GM12875 (cell line): Measurements from ENCODE around the gene ZC3H7A.

Source experiments
- H3K4me3 ChIP-seq: one replicate; pipeline ENCODE4 v1.5.1; 2011; ENCODE audit warnings: low read depth, low read length, control low read depth
- TF ChIP-seq, protein P1 (sequence below): IDR thresholded peaks from 2 replicates; pipeline ENCODE4 v1.5.1; 2011; ENCODE audit warnings: low read depth, mild to moderate bottlenecking, control low read depth, inconsistent platforms, low read length, moderate library complexity, borderline replicate concordance; ENCODE audit not compliant: insufficient read depth

The ZC3H7A gene, protein sequence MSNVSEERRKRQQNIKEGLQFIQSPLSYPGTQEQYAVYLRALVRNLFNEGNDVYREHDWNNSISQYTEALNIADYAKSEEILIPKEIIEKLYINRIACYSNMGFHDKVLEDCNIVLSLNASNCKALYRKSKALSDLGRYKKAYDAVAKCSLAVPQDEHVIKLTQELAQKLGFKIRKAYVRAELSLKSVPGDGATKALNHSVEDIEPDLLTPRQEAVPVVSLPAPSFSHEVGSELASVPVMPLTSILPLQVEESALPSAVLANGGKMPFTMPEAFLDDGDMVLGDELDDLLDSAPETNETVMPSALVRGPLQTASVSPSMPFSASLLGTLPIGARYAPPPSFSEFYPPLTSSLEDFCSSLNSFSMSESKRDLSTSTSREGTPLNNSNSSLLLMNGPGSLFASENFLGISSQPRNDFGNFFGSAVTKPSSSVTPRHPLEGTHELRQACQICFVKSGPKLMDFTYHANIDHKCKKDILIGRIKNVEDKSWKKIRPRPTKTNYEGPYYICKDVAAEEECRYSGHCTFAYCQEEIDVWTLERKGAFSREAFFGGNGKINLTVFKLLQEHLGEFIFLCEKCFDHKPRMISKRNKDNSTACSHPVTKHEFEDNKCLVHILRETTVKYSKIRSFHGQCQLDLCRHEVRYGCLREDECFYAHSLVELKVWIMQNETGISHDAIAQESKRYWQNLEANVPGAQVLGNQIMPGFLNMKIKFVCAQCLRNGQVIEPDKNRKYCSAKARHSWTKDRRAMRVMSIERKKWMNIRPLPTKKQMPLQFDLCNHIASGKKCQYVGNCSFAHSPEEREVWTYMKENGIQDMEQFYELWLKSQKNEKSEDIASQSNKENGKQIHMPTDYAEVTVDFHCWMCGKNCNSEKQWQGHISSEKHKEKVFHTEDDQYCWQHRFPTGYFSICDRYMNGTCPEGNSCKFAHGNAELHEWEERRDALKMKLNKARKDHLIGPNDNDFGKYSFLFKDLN

DNA sequence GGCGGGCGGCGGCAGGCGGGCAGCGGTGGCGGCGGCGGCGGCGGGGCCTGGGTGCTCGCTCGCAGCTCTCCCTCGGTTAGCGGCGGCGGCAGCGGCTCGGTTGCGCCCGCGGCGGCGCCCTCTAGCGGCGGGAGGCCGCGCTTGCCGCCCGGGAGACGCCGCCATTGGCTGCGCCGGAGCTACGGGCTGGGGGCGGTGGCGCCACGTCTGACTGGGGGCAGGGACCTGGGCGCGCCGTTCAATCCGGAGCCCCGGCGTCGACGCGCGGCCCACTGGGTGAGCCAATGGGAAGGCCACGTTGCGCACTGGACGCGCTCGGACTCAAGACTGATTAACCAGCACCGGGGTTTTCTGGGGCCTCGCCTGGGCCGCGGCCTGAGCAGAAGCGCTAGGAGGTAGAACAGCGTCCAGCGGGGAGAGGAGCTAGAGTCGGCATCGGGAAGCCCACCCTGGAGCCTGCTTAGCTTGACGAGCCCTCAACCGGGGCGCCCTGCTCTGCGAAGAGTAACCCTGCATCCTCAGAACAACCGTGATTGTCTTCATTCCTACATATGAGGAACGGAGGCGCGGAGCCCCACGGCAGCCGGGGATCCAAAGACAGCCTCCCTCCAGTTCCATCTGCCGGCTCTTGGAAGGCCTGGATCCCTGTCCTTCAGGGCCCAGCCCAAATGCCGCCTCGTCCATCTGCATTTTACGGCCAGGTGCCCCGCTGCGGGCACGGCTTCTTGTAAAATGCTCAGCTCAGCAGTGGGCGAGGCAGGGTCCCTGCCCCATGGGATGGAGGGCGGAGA lies at the start of gene ZC3H7A:
Gene ZC3H7A, minus strand, starts transcription at position 93 of the 791 bp plus-strand sequence. CDS start 14,904 bp downstream, outside the sequence.
- H3K4me3 ChIP-seq, result peak within 1 kb of the TSS; percentile 73
- TF ChIP-seq, protein P1, sequence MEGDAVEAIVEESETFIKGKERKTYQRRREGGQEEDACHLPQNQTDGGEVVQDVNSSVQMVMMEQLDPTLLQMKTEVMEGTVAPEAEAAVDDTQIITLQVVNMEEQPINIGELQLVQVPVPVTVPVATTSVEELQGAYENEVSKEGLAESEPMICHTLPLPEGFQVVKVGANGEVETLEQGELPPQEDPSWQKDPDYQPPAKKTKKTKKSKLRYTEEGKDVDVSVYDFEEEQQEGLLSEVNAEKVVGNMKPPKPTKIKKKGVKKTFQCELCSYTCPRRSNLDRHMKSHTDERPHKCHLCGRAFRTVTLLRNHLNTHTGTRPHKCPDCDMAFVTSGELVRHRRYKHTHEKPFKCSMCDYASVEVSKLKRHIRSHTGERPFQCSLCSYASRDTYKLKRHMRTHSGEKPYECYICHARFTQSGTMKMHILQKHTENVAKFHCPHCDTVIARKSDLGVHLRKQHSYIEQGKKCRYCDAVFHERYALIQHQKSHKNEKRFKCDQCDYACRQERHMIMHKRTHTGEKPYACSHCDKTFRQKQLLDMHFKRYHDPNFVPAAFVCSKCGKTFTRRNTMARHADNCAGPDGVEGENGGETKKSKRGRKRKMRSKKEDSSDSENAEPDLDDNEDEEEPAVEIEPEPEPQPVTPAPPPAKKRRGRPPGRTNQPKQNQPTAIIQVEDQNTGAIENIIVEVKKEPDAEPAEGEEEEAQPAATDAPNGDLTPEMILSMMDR, result peak; percentile 82

DNA sequence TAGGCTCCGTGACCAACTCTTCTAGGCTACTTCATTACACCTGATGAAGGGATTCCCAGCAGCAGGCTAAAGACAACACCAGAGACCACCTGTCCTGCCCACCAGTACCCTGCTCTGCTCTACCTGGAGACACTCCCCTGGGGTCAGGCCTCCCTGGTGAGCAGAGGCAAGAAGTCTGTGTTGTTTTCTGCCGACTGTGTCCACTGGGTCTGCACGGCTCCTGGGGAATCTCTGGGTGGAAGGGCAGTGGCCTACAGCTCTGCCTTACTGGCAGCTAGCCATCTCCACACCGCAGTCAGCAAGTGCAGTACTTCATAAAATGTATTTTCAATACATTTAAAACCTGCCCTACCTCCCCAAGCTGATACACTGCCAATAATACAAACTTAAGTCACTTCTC lies 47.4 kb upstream of the ZC3H7A start:
- no peak overlapping the region for H3K4me3 ChIP-seq
- TF ChIP-seq, protein P1, result no peak

DNA sequence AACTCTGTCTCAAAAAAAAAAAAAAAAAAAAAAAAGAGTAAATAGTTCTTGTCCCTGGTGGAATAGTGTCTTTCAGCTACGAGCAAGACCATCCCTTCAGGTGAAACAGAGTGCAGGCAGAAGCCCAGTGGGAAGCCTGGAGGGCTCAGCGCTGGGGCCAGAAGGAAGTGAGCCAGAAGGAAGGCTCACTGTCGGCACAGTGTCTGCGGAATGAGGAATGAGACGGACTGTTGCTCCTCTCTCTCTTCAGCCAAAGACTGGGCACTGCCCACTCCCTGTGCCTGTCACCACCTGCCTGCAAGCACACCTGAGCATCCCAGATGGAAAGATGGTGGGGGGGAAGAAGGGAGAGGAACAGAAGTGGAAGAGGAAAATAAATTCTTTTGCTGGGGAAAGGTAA lies 46.8 kb upstream of the ZC3H7A start:
- TF ChIP-seq, protein P1, result no peak
- no peak overlapping the region for H3K4me3 ChIP-seq

DNA sequence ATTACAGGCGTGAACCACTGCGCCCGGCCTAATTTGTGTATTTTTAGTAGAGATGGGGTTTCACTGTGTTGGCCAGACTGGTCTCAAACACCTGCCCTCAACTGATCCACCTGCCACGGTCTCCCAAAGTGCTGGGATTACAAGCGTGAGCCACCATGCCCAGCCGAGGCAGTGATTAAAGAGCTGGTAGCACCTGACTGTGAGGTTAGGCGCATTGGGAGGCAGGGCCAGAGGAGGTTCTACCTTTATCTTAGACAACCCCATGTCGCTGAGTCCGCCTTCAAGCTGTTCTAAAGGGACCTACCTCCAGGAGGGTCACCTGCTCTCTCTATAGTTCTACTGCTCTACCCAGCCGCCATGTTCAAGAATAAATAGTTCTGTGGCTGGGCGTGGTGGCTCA lies 46.1 kb upstream of the ZC3H7A start:
- no peak overlapping the region for H3K4me3 ChIP-seq
- TF ChIP-seq, protein P1, result no peak

DNA sequence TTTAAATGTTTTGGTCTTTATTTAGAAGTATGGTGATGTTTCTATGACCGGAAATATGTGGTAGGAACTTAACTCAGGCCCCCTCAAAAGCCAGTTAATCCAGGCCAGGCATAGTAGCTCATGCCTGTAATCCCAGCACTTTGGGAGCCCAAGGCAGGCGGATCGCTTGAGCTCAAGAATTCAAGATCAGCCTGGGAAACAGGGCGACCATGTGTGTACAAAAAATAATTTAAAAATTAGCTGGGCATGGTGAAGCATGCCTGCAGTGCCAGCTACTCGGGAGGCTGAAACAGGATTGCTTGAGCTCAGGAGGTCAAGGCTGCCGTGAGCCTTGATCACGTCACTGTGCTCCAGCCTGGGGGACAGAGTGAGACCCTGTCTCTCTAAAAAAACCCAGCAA lies 44.0 kb upstream of the ZC3H7A start:
- TF ChIP-seq, protein P1, result no peak
- no peak overlapping the region for H3K4me3 ChIP-seq

DNA sequence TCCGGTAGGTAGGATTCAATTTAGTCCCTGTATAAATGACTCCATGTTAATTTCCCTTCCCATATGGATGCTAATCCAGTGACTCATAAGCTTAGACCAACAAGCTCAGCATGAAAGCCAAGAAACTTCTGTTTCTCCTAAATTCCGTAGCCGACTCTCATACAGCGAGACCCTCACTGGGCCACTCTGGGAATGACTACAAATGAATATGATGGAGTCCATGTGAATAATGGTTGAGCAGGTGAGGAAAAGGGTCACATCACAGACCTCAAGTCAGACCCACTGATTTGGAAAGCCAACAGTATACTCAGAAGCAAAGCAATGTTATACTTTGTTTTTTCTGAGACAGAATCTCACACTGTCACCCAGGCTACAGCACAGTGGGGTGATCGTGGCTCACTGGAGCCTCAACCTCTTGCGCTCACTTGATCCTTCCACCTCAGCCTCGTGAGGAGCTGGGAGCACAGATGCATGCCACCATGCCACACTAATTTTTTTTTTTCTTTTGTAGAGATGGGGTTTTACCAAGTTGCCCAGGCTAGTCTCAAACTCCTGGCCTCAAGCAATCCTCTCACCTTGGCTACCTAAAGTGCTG lies 39.7 kb upstream of the ZC3H7A start:
- H3K4me3 ChIP-seq, result no peak overlapping the region

More for the DNA sequence above, 39.7 kb upstream of the ZC3H7A start:
- TF ChIP-seq, protein P1, result no peak
